HG03196 (cell line): ENCODE results near the gene MCUB.
"Not testable (repeated sequence)": the region's sequence is repeated elsewhere in the genome, so short reads cannot be mapped to it uniquely, and the experiment has no call there.

ENCODE experiments used
- ATAC-seq: cut with Tn5 transposase; IDR thresholded peaks from one replicate; pipeline ENCODE4 v1.9.1; 2021; ENCODE audit not compliant: unreplicated experiment

MCUB gene

GRCh38 chr4:109678472-109678871 is 118.4 kb downstream of the MCUB start:
- not testable (repeated sequence) for ATAC-seq

- ATAC-seq, result not testable (repeated sequence)
Measured at GRCh38 chr4:109678925-109679324, 118.9 kb downstream of the MCUB start.

GRCh38 chr4:109682875-109683274 is 122.8 kb downstream of the MCUB start:
- ATAC-seq, result no peak

- no peak for ATAC-seq
Measured at GRCh38 chr4:109683621-109684253, 123.7 kb downstream of the MCUB start.

- ATAC-seq, result no peak
Measured at GRCh38 chr4:109684727-109685126, 124.7 kb downstream of the MCUB start.

GRCh38 chr4:109690690-109691410 is 130.8 kb downstream of the MCUB start:
- ATAC-seq, result peak; percentile 94

- no peak for ATAC-seq
Measured at GRCh38 chr4:109691411-109691920, 131.4 kb downstream of the MCUB start.

- no peak for ATAC-seq
Measured at GRCh38 chr4:109698656-109699055, 138.6 kb downstream of the MCUB start.

GRCh38 chr4:109699553-109700225 is 139.6 kb downstream of the MCUB start:
- no peak for ATAC-seq

- no peak for ATAC-seq
Measured at GRCh38 chr4:109701566-109702410, 141.7 kb downstream of the MCUB start.

GRCh38 chr4:109702950-109703663 is 143.1 kb downstream of the MCUB start, which contains the start of gene CASP6:
CASP6 (minus strand) TSS chr4:109703445; CDS start chr4:109703395, 50 bp downstream.
- ATAC-seq, result peak; percentile 78

GRCh38 chr4:109703664-109704361 is 143.8 kb downstream of the MCUB start:
- ATAC-seq, result no peak

- no peak for ATAC-seq
Measured at GRCh38 chr4:109708435-109708834, 148.4 kb downstream of the MCUB start.

- peak; percentile 75 for ATAC-seq
Measured at GRCh38 chr4:109708990-109709389, 148.9 kb downstream of the MCUB start.

GRCh38 chr4:109713500-109713899 is 153.5 kb downstream of the MCUB start:
- no peak for ATAC-seq

GRCh38 chr4:109718759-109719158 is 158.7 kb downstream of the MCUB start:
- ATAC-seq, result no peak

- ATAC-seq, result no peak
Measured at GRCh38 chr4:109719604-109720003, 159.6 kb downstream of the MCUB start.

- no peak for ATAC-seq
Measured at GRCh38 chr4:109721033-109721432, 161.0 kb downstream of the MCUB start.

GRCh38 chr4:109722357-109722756 is 162.3 kb downstream of the MCUB start:
- no peak for ATAC-seq

GRCh38 chr4:109723110-109723509 is 163.1 kb downstream of the MCUB start:
- ATAC-seq, result no peak
